Mesendoderm (in vitro differentiated cells): ENCODE results near the gene MMADHC.

Source experiments
- DNase-seq: peaks from one replicate; pipeline ENCODE4 v3.0.0; 2013
- H2AK5ac ChIP-seq: 2 replicates; pipeline ENCODE4 v1.6.1; 2013; ENCODE audit warnings: low read length, inconsistent platforms
- H2BK120ac ChIP-seq: 2 replicates; pipeline ENCODE4 v1.6.1; 2013; ENCODE audit warnings: low read depth, mild to moderate bottlenecking, low read length, moderate library complexity, mixed read lengths
- H2BK15ac ChIP-seq: replicated peaks from 2 replicates; pipeline ENCODE4 v1.6.1; 2013; ENCODE audit warnings: low read depth, mild to moderate bottlenecking, moderate library complexity
- H2BK5ac ChIP-seq: 2 replicates; pipeline ENCODE4 v1.6.1; 2013; ENCODE audit warnings: low read length, inconsistent platforms
- H3K18ac ChIP-seq: 2 replicates; pipeline ENCODE4 v1.6.1; 2013; ENCODE audit warnings: mild to moderate bottlenecking, low read length, mixed read lengths
- H3K23ac ChIP-seq: one replicate; pipeline ENCODE4 v1.6.1; 2013; ENCODE audit warnings: low read length
- H3K27ac ChIP-seq: 2 replicates; pipeline ENCODE4 v1.5.1; 2013; ENCODE audit warnings: low read depth, mild to moderate bottlenecking, inconsistent platforms, low read length, moderate library complexity
- H3K27me3 ChIP-seq: 2 replicates; pipeline ENCODE4 v1.6.1; 2013; ENCODE audit warnings: low read length, control low read depth, mild to moderate bottlenecking, inconsistent platforms; ENCODE audit not compliant: insufficient read depth, poor library complexity
- H3K36me3 ChIP-seq: 2 replicates; pipeline ENCODE4 v1.6.1; 2013; ENCODE audit warnings: low read length, inconsistent platforms; ENCODE audit not compliant: control insufficient read depth, insufficient read depth
- H3K4ac ChIP-seq: one replicate; pipeline ENCODE4 v1.6.1; 2013; ENCODE audit warnings: low read depth, mild to moderate bottlenecking, low read length, moderate library complexity
- H3K4me1 ChIP-seq: 2 replicates; pipeline ENCODE4 v1.6.1; 2013; ENCODE audit warnings: low read depth, low read length, inconsistent platforms; ENCODE audit not compliant: control insufficient read depth
- H3K4me2 ChIP-seq: 2 replicates; pipeline ENCODE4 v1.6.1; 2013; ENCODE audit warnings: low read length
- H3K4me3 ChIP-seq: 2 replicates; pipeline ENCODE4 v1.5.1; 2013; ENCODE audit warnings: mild to moderate bottlenecking, low read length
- H3K56ac ChIP-seq: one replicate; pipeline ENCODE4 v1.6.1; 2013; ENCODE audit warnings: low read length
- H3K79me1 ChIP-seq: 2 replicates; pipeline ENCODE4 v1.6.1; 2013; ENCODE audit warnings: low read length, inconsistent platforms
- H3K79me2 ChIP-seq: 2 replicates; pipeline ENCODE4 v1.6.1; 2013; ENCODE audit warnings: mild to moderate bottlenecking, low read length; ENCODE audit not compliant: control insufficient read depth, insufficient read depth
- H3K9ac ChIP-seq: 2 replicates; pipeline ENCODE4 v1.6.1; 2013; ENCODE audit warnings: low read length, inconsistent platforms
- H4K5ac ChIP-seq: one replicate; pipeline ENCODE4 v1.6.1; 2013; ENCODE audit warnings: low read length
- H4K8ac ChIP-seq: one replicate; pipeline ENCODE4 v1.6.1; 2013; ENCODE audit warnings: low read depth, mild to moderate bottlenecking, control low read depth, low read length, moderate library complexity
- WGBS: extraction: QIAGEN DNeasy Blood & Tissue Kit; methylation state at CpG from one replicate; pipeline ENCODE4 v1.1.7; 2013; ENCODE audit warnings: low lambda C conversion rate, missing lambda C conversion rate; ENCODE audit not compliant: insufficient coverage; ENCODE audit errors: extremely low coverage; 5-methylcytosine and 5-hydroxymethylcytosine counted together

Gene MMADHC

GRCh38 chr2:149540138-149540537, 47.4 kb downstream of the MMADHC start:
- DNase-seq, result no peak
- H3K56ac ChIP-seq, result no peak overlapping the region
- no peak overlapping the region for H3K27ac ChIP-seq
- H3K23ac ChIP-seq, result no peak overlapping the region
- no peak overlapping the region for H2BK120ac ChIP-seq
- H3K4ac ChIP-seq, result no peak overlapping the region
- H3K4me2 ChIP-seq, result no peak overlapping the region
- no peak overlapping the region for H2AK5ac ChIP-seq
- H3K4me1 ChIP-seq, result no peaks in the 10 kb centered on the region
- WGBS, result no CpG with 5 or more reads among the region's 5 CpGs
- H3K18ac ChIP-seq, result no peak overlapping the region
- H2BK15ac ChIP-seq, result no peak overlapping the region
- no peaks in the 10 kb centered on the region for H3K79me2 ChIP-seq
- no peak overlapping the region for H3K9ac ChIP-seq
- H3K4me3 ChIP-seq, result no peak overlapping the region
- H3K36me3 ChIP-seq, result no peaks in the 10 kb centered on the region
- H4K8ac ChIP-seq, result no peak overlapping the region
- no peaks in the 10 kb centered on the region for H3K79me1 ChIP-seq
- H2BK5ac ChIP-seq, result no peak overlapping the region
- no peaks in the 10 kb centered on the region for H3K27me3 ChIP-seq
- H4K5ac ChIP-seq, result no peak overlapping the region

DNA sequence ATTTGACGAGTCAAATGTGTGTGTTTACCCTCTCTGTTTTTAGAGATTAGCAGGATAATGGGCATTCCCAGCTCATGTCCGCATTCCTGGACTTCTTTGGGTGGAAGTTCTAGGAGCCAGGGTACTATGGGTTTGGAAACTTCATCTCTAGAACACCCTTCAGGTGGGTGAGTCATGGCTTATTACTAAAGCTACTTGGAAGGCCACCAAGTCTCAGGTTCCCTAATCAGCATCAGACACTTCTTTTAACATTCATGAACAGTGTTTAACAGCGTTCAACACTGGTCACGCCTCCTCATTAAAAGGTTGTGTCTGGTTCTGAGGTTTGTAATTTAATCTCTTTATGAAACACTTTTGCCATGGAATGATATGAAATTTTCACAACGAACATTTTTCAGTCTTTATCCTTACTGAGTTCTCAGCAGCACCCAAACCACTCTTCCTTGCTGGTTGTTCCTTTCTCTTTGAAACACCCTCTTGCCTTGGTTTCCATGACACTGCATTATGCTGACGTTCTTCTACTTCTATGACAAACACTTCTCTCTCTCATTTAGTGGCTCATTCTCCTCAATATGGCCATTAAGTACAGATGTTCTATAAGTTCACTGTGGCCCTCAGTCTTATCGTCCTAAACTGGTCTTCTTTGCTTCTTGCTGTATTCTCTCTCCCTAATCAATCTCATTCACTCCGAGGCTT, 49.3 kb downstream of the MMADHC start:
- Histone ChIP-seq H3K4me3 (no peak overlapping the region), H3K4me1 (no peaks in the 10 kb centered on the region), H3K36me3 (no peaks in the 10 kb centered on the region), H4K5ac (no peak overlapping the region), H2BK120ac (no peak overlapping the region), H3K56ac (no peak overlapping the region), H2AK5ac (no peak overlapping the region), H3K23ac (no peak overlapping the region), H3K79me2 (no peaks in the 10 kb centered on the region), H3K18ac (no peak overlapping the region), H2BK5ac (no peak overlapping the region), H2BK15ac (no peak overlapping the region), H3K9ac (no peak overlapping the region), H3K27ac (no peak overlapping the region), H3K79me1 (no peaks in the 10 kb centered on the region), H3K4ac (no peak overlapping the region), H3K4me2 (no peak overlapping the region), H3K27me3 (no peaks in the 10 kb centered on the region), H4K8ac (no peak overlapping the region)
- DNase-seq, result no peak
- WGBS, result no CpG with 5 or more reads among the region's 8 CpGs

GRCh38 chr2:149537092-149537726, 50.4 kb downstream of the MMADHC start:
- H2BK15ac ChIP-seq, result no peak overlapping the region
- no peaks in the 10 kb centered on the region for H3K79me2 ChIP-seq
- WGBS, result no CpG with 5 or more reads among the region's 1 CpG
- H2BK5ac ChIP-seq, result no peak overlapping the region
- H3K36me3 ChIP-seq, result no peaks in the 10 kb centered on the region
- no peak overlapping the region for H3K4ac ChIP-seq
- H3K4me1 ChIP-seq, result no peaks in the 10 kb centered on the region
- no peak overlapping the region for H3K18ac ChIP-seq
- H2BK120ac ChIP-seq, result no peak overlapping the region
- no peaks in the 10 kb centered on the region for H3K27me3 ChIP-seq
- H3K56ac ChIP-seq, result no peak overlapping the region
- no peak overlapping the region for H3K27ac ChIP-seq
- H3K9ac ChIP-seq, result no peak overlapping the region
- no peak for DNase-seq
- H4K8ac ChIP-seq, result no peak overlapping the region
- no peaks in the 10 kb centered on the region for H3K79me1 ChIP-seq
- H3K4me2 ChIP-seq, result no peak overlapping the region
- H3K4me3 ChIP-seq, result no peak overlapping the region
- H3K23ac ChIP-seq, result no peak overlapping the region
- H4K5ac ChIP-seq, result no peak overlapping the region
- no peak overlapping the region for H2AK5ac ChIP-seq

GRCh38 chr2:149536649-149537048, 50.9 kb downstream of the MMADHC start:
- no peaks in the 10 kb centered on the region for H3K79me1 ChIP-seq
- no peak overlapping the region for H3K4ac ChIP-seq
- no peak overlapping the region for H2BK5ac ChIP-seq
- H3K9ac ChIP-seq, result no peak overlapping the region
- no peak overlapping the region for H4K5ac ChIP-seq
- H3K27me3 ChIP-seq, result no peaks in the 10 kb centered on the region
- H2AK5ac ChIP-seq, result no peak overlapping the region
- H3K79me2 ChIP-seq, result no peaks in the 10 kb centered on the region
- H3K4me2 ChIP-seq, result no peak overlapping the region
- H3K56ac ChIP-seq, result no peak overlapping the region
- no peak overlapping the region for H3K18ac ChIP-seq
- no peak overlapping the region for H3K27ac ChIP-seq
- H3K23ac ChIP-seq, result no peak overlapping the region
- H3K4me3 ChIP-seq, result no peak overlapping the region
- no peak overlapping the region for H2BK120ac ChIP-seq
- no peaks in the 10 kb centered on the region for H3K36me3 ChIP-seq
- no peaks in the 10 kb centered on the region for H3K4me1 ChIP-seq
- H2BK15ac ChIP-seq, result no peak overlapping the region
- no peak overlapping the region for H4K8ac ChIP-seq
- no peak for DNase-seq

- Histone ChIP-seq H2AK5ac (no peak overlapping the region), H2BK5ac (no peak overlapping the region), H3K23ac (no peak overlapping the region), H3K4ac (no peak overlapping the region), H3K4me2 (no peak overlapping the region), H3K36me3 (no peaks in the 10 kb centered on the region), H3K79me2 (no peaks in the 10 kb centered on the region), H2BK15ac (no peak overlapping the region), H3K79me1 (no peaks in the 10 kb centered on the region), H3K27ac (no peak overlapping the region), H3K56ac (no peak overlapping the region), H3K4me3 (no peak overlapping the region), H3K9ac (no peak overlapping the region), H2BK120ac (no peak overlapping the region), H3K18ac (no peak overlapping the region), H3K4me1 (no peaks in the 10 kb centered on the region), H3K27me3 (no peaks in the 10 kb centered on the region), H4K8ac (no peak overlapping the region), H4K5ac (no peak overlapping the region)
- WGBS, result no CpG with 5 or more reads among the region's 7 CpGs
- DNase-seq, result no peak
Observed at GRCh38 chr2:149534674-149535073, 52.9 kb downstream of the MMADHC start.

- no peaks in the 10 kb centered on the region for H3K79me1 ChIP-seq
- H3K9ac ChIP-seq, result no peak overlapping the region
- no peak overlapping the region for H3K23ac ChIP-seq
- no peaks in the 10 kb centered on the region for H3K36me3 ChIP-seq
- no peak overlapping the region for H3K4me3 ChIP-seq
- H3K27me3 ChIP-seq, result no peaks in the 10 kb centered on the region
- no peak overlapping the region for H2BK120ac ChIP-seq
- H2BK5ac ChIP-seq, result no peak overlapping the region
- WGBS, result no CpG with 5 or more reads among the region's 3 CpGs
- H3K27ac ChIP-seq, result no peak overlapping the region
- H3K4ac ChIP-seq, result no peak overlapping the region
- no peaks in the 10 kb centered on the region for H3K79me2 ChIP-seq
- H3K56ac ChIP-seq, result no peak overlapping the region
- peak; percentile 5 for DNase-seq
- H4K8ac ChIP-seq, result no peak overlapping the region
- H2AK5ac ChIP-seq, result no peak overlapping the region
- no peak overlapping the region for H4K5ac ChIP-seq
- H3K18ac ChIP-seq, result no peak overlapping the region
- H3K4me2 ChIP-seq, result no peak overlapping the region
- no peak overlapping the region for H2BK15ac ChIP-seq
- no peaks in the 10 kb centered on the region for H3K4me1 ChIP-seq
Observed at GRCh38 chr2:149528983-149529382, 58.6 kb downstream of the MMADHC start.
